Heart left ventricle (tissue), 13 donors: ENCODE data around the gene AR.

Experiments used
- CTCF ChIP-seq, 12 donors: fragments of 200-600 bp; sonication (generic) in 4 of 12; IDR thresholded peaks; one replicate each; pipeline versions ENCODE4 v1.5.0 to v1.8.0; 2018 to 2022; ENCODE audit warnings: antibody characterized with exemption in 12 of 12, mild to moderate bottlenecking in 5 of 12
- POLR2A ChIP-seq, 2 donors: fragments of 450-650 bp; IDR thresholded peaks; one replicate each; pipeline ENCODE4 v1.6.1; 2017; ENCODE audit warnings: antibody characterized with exemption in 2 of 2, mild to moderate bottlenecking in 2 of 2, moderate library complexity in 2 of 2
- donor health status: ischemic (EF 13 %, LVEDD 7.1; RV severe dilation, severe dysfunction).
- donor health status: DM: no; HTN: yes; CAD: no.
- donor health status: DM: no; HTN: no; CAD: no.
- donor health status: ischemic (EF 25% LVEDD 6.9; RV normal size, moderate dysfunction).
- donor health status: ischemic (EF 25% LVEDD 5.7; RV mildly dilated, moderate dysfunction).
- donor health status: ischemic (EF 35%, LVEDD 5.7; RV mildly dilated, moderate dysfunction).
- donor health status: nonischemic (EF 11% LVEDD 7.7; RV severe dilation, severe dysfunction).
- donor health status: DM: yes; HTN: yes; CAD: no.
- donor health status: PGD.
- donor health status: ischemic (EF 29% LVEDD 5.4; RV normal size, mild dysfunction).
- donor health status: nonischemic (EF 23%, LVEDD 6.1; RV moderate dilation, normal function).

- no peak for TF ChIP-seq CTCF (IDR thresholded peaks at IDR 0.05)
- TF ChIP-seq POLR2A (IDR thresholded peaks at IDR 0.05): no peak
Observed at GRCh38 chrX:67700602-67701001, 156.8 kb downstream of the AR start.
